GM23338 (cell line): ENCODE data around the gene KCNJ13. TPM values are rescaled to one million over a fixed set of nuclear protein-coding genes. Genes with fewer than 3 reads are reported as not detected.

ENCODE experiments used
- ATAC-seq: fragments of 200-7000 bp; cut with Tn5 transposase; 3 replicates; pipeline ENCODE4 v1.9.1; 2020
- DNase-seq: peaks from one replicate; pipeline ENCODE4 v3.0.0-alpha.2; 2015; ENCODE audit warnings: low spot score
- H2AFZ ChIP-seq: fragments of 200-600 bp; sonication (generic); 2 replicates; pipeline ENCODE4 v1.8.0; 2016; ENCODE audit warnings: antibody characterized with exemption, mild to moderate bottlenecking, moderate library complexity
- H3F3A ChIP-seq: fragments of 200-600 bp; sonication (generic); replicated peaks from 2 replicates; pipeline ENCODE4 v1.8.0; 2017; ENCODE audit warnings: antibody characterized with exemption, mixed run types, low read depth
- H3K27ac ChIP-seq: fragments of 200-600 bp; sonication (generic); 2 replicates; pipeline ENCODE4 v1.6.1; 2016; ENCODE audit warnings: low read depth
- H3K27me3 ChIP-seq: fragments of 200-600 bp; sonication (generic); 2 replicates; pipeline ENCODE4 v1.8.0; 2016; ENCODE audit warnings: mild to moderate bottlenecking, mixed run types, moderate library complexity; ENCODE audit not compliant: insufficient read depth
- H3K36me3 ChIP-seq: fragments of 200-600 bp; sonication (generic); 2 replicates; pipeline ENCODE4 v1.8.0; 2016; ENCODE audit warnings: mild to moderate bottlenecking; ENCODE audit not compliant: insufficient read depth
- H3K4me1 ChIP-seq: fragments of 200-600 bp; sonication (generic); 2 replicates; pipeline ENCODE4 v1.8.0; 2016; ENCODE audit warnings: mild to moderate bottlenecking, moderate library complexity; ENCODE audit not compliant: insufficient read depth
- H3K4me2 ChIP-seq: fragments of 200-600 bp; sonication (generic); 2 replicates; pipeline ENCODE4 v1.7.1; 2017; ENCODE audit warnings: mixed run types
- H3K4me3 ChIP-seq: fragments of 200-600 bp; sonication (generic); 2 replicates; pipeline ENCODE4 v1.6.1; 2016; ENCODE audit warnings: mixed run types
- H3K79me2 ChIP-seq: fragments of 200-600 bp; sonication (generic); replicated peaks from 2 replicates; pipeline ENCODE4 v1.8.0; 2017; ENCODE audit warnings: mild to moderate bottlenecking; ENCODE audit not compliant: insufficient read depth
- H3K9me2 ChIP-seq: fragments of 200-600 bp; sonication (generic); 2 replicates; pipeline ENCODE4 v1.8.0; 2017; ENCODE audit not compliant: insufficient read depth
- H4K20me1 ChIP-seq: fragments of 200-600 bp; sonication (generic); replicated peaks from 2 replicates; pipeline ENCODE4 v1.8.0; 2017; ENCODE audit warnings: mild to moderate bottlenecking; ENCODE audit not compliant: insufficient read depth
- H3K27ac Mint-ChIP-seq: 2 replicates; pipeline ENCODE4 v1.8.0; 2020; ENCODE audit warnings: inconsistent platforms, mild to moderate bottlenecking, moderate library complexity, mixed read lengths
- H3K27me3 Mint-ChIP-seq: 3 replicates; pipeline ENCODE4 v1.8.0; 2022; ENCODE audit warnings: low read depth, mild to moderate bottlenecking, moderate library complexity, mixed read lengths, inconsistent platforms; ENCODE audit not compliant: insufficient read depth, poor library complexity
- H3K36me3 Mint-ChIP-seq: 3 replicates; pipeline ENCODE4 v1.8.0; 2021; ENCODE audit warnings: low read depth, mild to moderate bottlenecking, inconsistent platforms, moderate library complexity, mixed read lengths
- H3K4me1 Mint-ChIP-seq: 3 replicates; pipeline ENCODE4 v1.8.0; 2020; ENCODE audit warnings: mild to moderate bottlenecking, inconsistent platforms, mixed read lengths
- H3K4me3 Mint-ChIP-seq: 3 replicates; pipeline ENCODE4 v1.8.0; 2021; ENCODE audit warnings: moderate library complexity, mild to moderate bottlenecking, inconsistent platforms, mixed read lengths
- H3K9me3 Mint-ChIP-seq: 3 replicates; pipeline ENCODE4 v1.8.0; 2020; ENCODE audit warnings: moderate library complexity, mild to moderate bottlenecking, inconsistent platforms, mixed read lengths
- CTCF ChIP-seq, 2 experiments: fragments of 200-600 bp in 1 of 2; sonication (generic) in 1 of 2; conservative IDR thresholded peaks; 2 replicates each; pipeline versions ENCODE4 v1.5.1 to v1.6.1; 2016 to 2017; ENCODE audit warnings: antibody characterized with exemption in 2 of 2, low read depth in 2 of 2, mild to moderate bottlenecking in 2 of 2, moderate library complexity in 1 of 2
- EZH2phosphoT487 ChIP-seq: fragments of 200-600 bp; sonication (generic); IDR thresholded peaks from one replicate; pipeline ENCODE4 v1.8.1; 2018; ENCODE audit warnings: antibody characterized with exemption; ENCODE audit not compliant: unreplicated experiment
- JUNB ChIP-seq: IDR thresholded peaks from one replicate; pipeline ENCODE4 v1.6.1; 2016; ENCODE audit warnings: antibody characterized with exemption; ENCODE audit not compliant: unreplicated experiment
- NANOG ChIP-seq: IDR thresholded peaks from 2 replicates; pipeline ENCODE4 v1.6.1; 2016; ENCODE audit warnings: antibody characterized with exemption, borderline replicate concordance
- POLR2AphosphoS5 ChIP-seq: IDR thresholded peaks from 2 replicates; pipeline ENCODE4 v1.6.1; 2016; ENCODE audit warnings: antibody characterized with exemption, low read depth
- REST ChIP-seq: IDR thresholded peaks from one replicate; pipeline ENCODE4 v1.6.1; 2018; ENCODE audit warnings: antibody characterized with exemption; ENCODE audit not compliant: unreplicated experiment
- STAT1 ChIP-seq: IDR thresholded peaks from one replicate; pipeline ENCODE4 v1.6.1; 2016; ENCODE audit warnings: antibody characterized with exemption; ENCODE audit not compliant: unreplicated experiment
- ZNF331 ChIP-seq: fragments of 250-450 bp; sonication (Bioruptor Pico); IDR thresholded peaks from 2 replicates; pipeline ENCODE4 v1.5.0; 2020; ENCODE audit warnings: low read depth, mild to moderate bottlenecking, moderate library complexity
- polyA plus RNA-seq: library from polyadenylated mRNA; unstranded; fragments of >200 nt; fragmentation: Nextera tagmentation; extraction: Ambion mirVana; gene quantifications from 2 replicates; pipeline ENCODE4 v1.2.1, GENCODE V29; 2016
- total RNA-seq: library from RNA; depleted of rRNA; stranded (reverse); fragments of >200 nt; shearing (Covaris generic); gene quantifications from 2 replicates; pipeline ENCODE4 v1.2.3, GENCODE V29; 2014

KCNJ13 gene
- total and polyA plus RNA-seq, 2 experiments from 2014 or later, result 0.37 TPM; not detected in 1

GRCh38 chr2:232793271-232793670 lies 16.9 kb upstream of the KCNJ13 start (continued):
- TF ChIP-seq REST (no peak), POLR2AphosphoS5 (no peak), NANOG (no peak), EZH2phosphoT487 (no peak), ZNF331 (CRISPR knock-in tag) (no peak), CTCF (conservative IDR thresholded peaks at IDR 0.05; ENCODE audit: low read depth in 2 of 2) (no peak), STAT1 (no peak)

GRCh38 chr2:232791518-232791917 lies 15.2 kb upstream of the KCNJ13 start:
- Mint-ChIP-seq H3K9me3 (no peaks in the 10 kb centered on the region), H3K36me3 (peaks cover 41% of the 10 kb centered on the region), H3K27ac (no peak overlapping the region), H3K4me1 (no peaks in the 10 kb centered on the region), H3K27me3 (no peaks in the 10 kb centered on the region), H3K4me3 (no peak overlapping the region)
- H3K27ac ChIP-seq, result no peak overlapping the region
- no peaks in the 10 kb centered on the region for H3F3A ChIP-seq
- no peak for TF ChIP-seq REST
- TF ChIP-seq NANOG, result no peak
- TF ChIP-seq JUNB, result no peak
- no peak for TF ChIP-seq CTCF (conservative IDR thresholded peaks at IDR 0.05; ENCODE audit: low read depth in 2 of 2)
- no peak overlapping the region for H3K4me2 ChIP-seq
- H3K79me2 ChIP-seq, result no peaks in the 10 kb centered on the region
- no peaks in the 10 kb centered on the region for H3K27me3 ChIP-seq
- no peak overlapping the region for H3K4me3 ChIP-seq
- no peak for ATAC-seq
- peaks cover 4% of the 10 kb centered on the region; the same call in 1 of the 2 replicates for H4K20me1 ChIP-seq
- H3K4me1 ChIP-seq, result no peaks in the 10 kb centered on the region
- DNase-seq, result no peak
- no peaks in the 10 kb centered on the region for H3K9me2 ChIP-seq
- H3K36me3 ChIP-seq, result peaks cover 36% of the 10 kb centered on the region
- H2AFZ ChIP-seq, result no peak overlapping the region
